ENCODE data around the gene TRIM61.

DNA sequence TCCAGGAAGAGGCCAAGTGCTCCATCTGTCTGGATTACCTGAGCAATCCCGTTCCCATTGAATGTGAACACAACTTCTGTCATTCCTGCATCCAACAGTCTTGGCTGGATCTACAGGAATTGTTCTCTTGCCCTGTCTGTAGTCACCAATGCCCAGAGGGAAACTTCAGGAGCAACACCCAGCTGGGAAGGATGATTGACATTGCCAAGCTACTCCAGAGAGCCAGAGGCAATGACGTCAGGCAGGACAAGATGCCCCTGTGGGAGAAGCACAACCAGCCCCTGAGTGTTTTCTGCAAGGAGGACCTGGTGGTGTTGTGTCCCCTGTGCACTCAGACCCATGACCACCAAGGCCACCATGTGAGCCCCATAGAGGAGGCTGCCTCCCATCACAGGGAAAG, 33.0 kb upstream of the TRIM61 start:
- no peak for TF ChIP-seq KLF10 (CRISPR knock-in tag; IDR thresholded peaks at IDR 0.05)
- TF ChIP-seq, protein P1, sequence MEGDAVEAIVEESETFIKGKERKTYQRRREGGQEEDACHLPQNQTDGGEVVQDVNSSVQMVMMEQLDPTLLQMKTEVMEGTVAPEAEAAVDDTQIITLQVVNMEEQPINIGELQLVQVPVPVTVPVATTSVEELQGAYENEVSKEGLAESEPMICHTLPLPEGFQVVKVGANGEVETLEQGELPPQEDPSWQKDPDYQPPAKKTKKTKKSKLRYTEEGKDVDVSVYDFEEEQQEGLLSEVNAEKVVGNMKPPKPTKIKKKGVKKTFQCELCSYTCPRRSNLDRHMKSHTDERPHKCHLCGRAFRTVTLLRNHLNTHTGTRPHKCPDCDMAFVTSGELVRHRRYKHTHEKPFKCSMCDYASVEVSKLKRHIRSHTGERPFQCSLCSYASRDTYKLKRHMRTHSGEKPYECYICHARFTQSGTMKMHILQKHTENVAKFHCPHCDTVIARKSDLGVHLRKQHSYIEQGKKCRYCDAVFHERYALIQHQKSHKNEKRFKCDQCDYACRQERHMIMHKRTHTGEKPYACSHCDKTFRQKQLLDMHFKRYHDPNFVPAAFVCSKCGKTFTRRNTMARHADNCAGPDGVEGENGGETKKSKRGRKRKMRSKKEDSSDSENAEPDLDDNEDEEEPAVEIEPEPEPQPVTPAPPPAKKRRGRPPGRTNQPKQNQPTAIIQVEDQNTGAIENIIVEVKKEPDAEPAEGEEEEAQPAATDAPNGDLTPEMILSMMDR (IDR thresholded peaks at IDR 0.05 in 2 of 3, conservative IDR thresholded peaks at IDR 0.05 in 1 of 3; ENCODE audit: insufficient read depth in 2 of 3, low read depth in 1 of 3, low read length in 3 of 3): no peak
- no peak for TF ChIP-seq FOXJ3 (CRISPR knock-in tag; IDR thresholded peaks at IDR 0.05)
- TF ChIP-seq CEBPB (tag; IDR thresholded peaks at IDR 0.05): no peak
- TF ChIP-seq ZFP1 (CRISPR knock-in tag; IDR thresholded peaks at IDR 0.05): no peak
- TF ChIP-seq RAD21 (CRISPR knock-in tag; conservative IDR thresholded peaks at IDR 0.05 in 1 of 2, IDR thresholded peaks at IDR 0.05 in 1 of 2): no peak
- TF ChIP-seq CHD1 (IDR thresholded peaks at IDR 0.05; ENCODE audit: low read length): no peak
- no peak for TF ChIP-seq ZKSCAN8 (CRISPR knock-in tag; IDR thresholded peaks at IDR 0.05)
- no peak for TF ChIP-seq POLR2AphosphoS5 (IDR thresholded peaks at IDR 0.05; ENCODE audit: control insufficient read depth, insufficient read depth, low read depth, low read length)
- no peak for TF ChIP-seq ETV5 (CRISPR knock-in tag; IDR thresholded peaks at IDR 0.05; ENCODE audit: low read depth)
- TF ChIP-seq CHD4 (IDR thresholded peaks at IDR 0.05; ENCODE audit: insufficient read depth, insufficient replicate concordance, low read depth, low read length, poor library complexity, severe bottlenecking): no peak
- TF ChIP-seq, protein P2, sequence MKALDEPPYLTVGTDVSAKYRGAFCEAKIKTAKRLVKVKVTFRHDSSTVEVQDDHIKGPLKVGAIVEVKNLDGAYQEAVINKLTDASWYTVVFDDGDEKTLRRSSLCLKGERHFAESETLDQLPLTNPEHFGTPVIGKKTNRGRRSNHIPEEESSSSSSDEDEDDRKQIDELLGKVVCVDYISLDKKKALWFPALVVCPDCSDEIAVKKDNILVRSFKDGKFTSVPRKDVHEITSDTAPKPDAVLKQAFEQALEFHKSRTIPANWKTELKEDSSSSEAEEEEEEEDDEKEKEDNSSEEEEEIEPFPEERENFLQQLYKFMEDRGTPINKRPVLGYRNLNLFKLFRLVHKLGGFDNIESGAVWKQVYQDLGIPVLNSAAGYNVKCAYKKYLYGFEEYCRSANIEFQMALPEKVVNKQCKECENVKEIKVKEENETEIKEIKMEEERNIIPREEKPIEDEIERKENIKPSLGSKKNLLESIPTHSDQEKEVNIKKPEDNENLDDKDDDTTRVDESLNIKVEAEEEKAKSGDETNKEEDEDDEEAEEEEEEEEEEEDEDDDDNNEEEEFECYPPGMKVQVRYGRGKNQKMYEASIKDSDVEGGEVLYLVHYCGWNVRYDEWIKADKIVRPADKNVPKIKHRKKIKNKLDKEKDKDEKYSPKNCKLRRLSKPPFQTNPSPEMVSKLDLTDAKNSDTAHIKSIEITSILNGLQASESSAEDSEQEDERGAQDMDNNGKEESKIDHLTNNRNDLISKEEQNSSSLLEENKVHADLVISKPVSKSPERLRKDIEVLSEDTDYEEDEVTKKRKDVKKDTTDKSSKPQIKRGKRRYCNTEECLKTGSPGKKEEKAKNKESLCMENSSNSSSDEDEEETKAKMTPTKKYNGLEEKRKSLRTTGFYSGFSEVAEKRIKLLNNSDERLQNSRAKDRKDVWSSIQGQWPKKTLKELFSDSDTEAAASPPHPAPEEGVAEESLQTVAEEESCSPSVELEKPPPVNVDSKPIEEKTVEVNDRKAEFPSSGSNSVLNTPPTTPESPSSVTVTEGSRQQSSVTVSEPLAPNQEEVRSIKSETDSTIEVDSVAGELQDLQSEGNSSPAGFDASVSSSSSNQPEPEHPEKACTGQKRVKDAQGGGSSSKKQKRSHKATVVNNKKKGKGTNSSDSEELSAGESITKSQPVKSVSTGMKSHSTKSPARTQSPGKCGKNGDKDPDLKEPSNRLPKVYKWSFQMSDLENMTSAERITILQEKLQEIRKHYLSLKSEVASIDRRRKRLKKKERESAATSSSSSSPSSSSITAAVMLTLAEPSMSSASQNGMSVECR (CRISPR knock-in tag; IDR thresholded peaks at IDR 0.05): no peak
- no peak for TF ChIP-seq SIN3A (IDR thresholded peaks at IDR 0.05; ENCODE audit: borderline replicate concordance in 2 of 2, control insufficient read depth in 1 of 2, low read depth in 2 of 2, low read length in 2 of 2)
- TF ChIP-seq HDAC1 (IDR thresholded peaks at IDR 0.05): no peak

Measured in K562 (cell line).